Right cardiac atrium (tissue), 5 donors: ENCODE results near the gene CYP3A7. TPM values are rescaled to one million over a fixed set of nuclear protein-coding genes. Genes with fewer than 3 reads are reported as not detected.
"Not testable (repeated sequence)": the region's sequence is repeated elsewhere in the genome, so short reads cannot be mapped to it uniquely, and the experiment has no call there.

Experiments used
- ATAC-seq, 2 donors: fragments of 200-7000 bp; cut with Tn5 transposase; one replicate each; pipeline versions ENCODE4 v1.8.0 to v1.9.1; 2020; ENCODE audit warnings: moderate library complexity in 2 of 2, mild to moderate bottlenecking in 1 of 2
- DNase-seq, 3 donors: peaks; one replicate each; pipeline ENCODE4 v3.0.0-alpha.2; 2020
- H3K27ac ChIP-seq: one replicate; pipeline ENCODE4 v1.5.1; 2013; ENCODE audit warnings: mild to moderate bottlenecking, low read length, control low read depth, moderate library complexity
- H3K27me3 ChIP-seq: one replicate; pipeline ENCODE4 v1.6.1; 2013; ENCODE audit not compliant: control insufficient read depth, insufficient read depth
- H3K4me1 ChIP-seq: one replicate; pipeline ENCODE4 v1.6.1; 2013; ENCODE audit warnings: low read length; ENCODE audit not compliant: control insufficient read depth, insufficient read depth
- H3K4me3 ChIP-seq: one replicate; pipeline ENCODE4 v1.5.1; 2013; ENCODE audit warnings: low read length, control low read depth
- H3K9me3 ChIP-seq: one replicate; pipeline ENCODE4 v1.6.1; 2013; ENCODE audit warnings: low read length; ENCODE audit not compliant: control insufficient read depth
- WGBS: extraction: QIAGEN DNeasy Blood & Tissue Kit; methylation state at CpG from one replicate; pipeline ENCODE4 v1.1.7; 2013; 5-methylcytosine and 5-hydroxymethylcytosine counted together
- intact Hi-C, 4 donors: fragments of 100-400 bp; cut with DNase I; formaldehyde crosslinking; loops; one replicate each; pipeline versions ENCODE4 v1.11.0 to v1.14.0; 2022 to 2023
- long read RNA-seq, 4 donors: library from polyadenylated mRNA; unstranded; transcript quantifications; one replicate each; pipeline ENCODE4 v2.0.0, GENCODE V29; 2020 to 2021
- polyA plus RNA-seq: library from polyadenylated mRNA; stranded (reverse); fragments of 200-250 nt; gene quantifications from one replicate; pipeline ENCODE4 v1.2.3, GENCODE V29; 2013
- total RNA-seq, 4 donors: library from RNA; stranded (reverse); fragmentation: NEBNext Ultra II Directional; extraction: Animal tissue kit (Norgen Biotek cat#: 25700); gene quantifications; one replicate each; pipeline ENCODE4 v1.2.1, GENCODE V29; 2021
- donor health status: healthy with polysubstance abuse.
- donor health status: DM: no; HTN: yes; CAD: no.
- donor health status: DM: no; HTN: no; CAD: no.
- donor health status: DM: no; HTN: yes; CAD: no; lungs with severe emphysema.
- donor health status: DM: yes; HTN: yes; CAD: no.

CYP3A7 gene
- total RNA-seq (not detected), polyA plus RNA-seq (not detected)
- long read RNA-seq, donor 1: 0 reads
- long read RNA-seq, donor 2: 0 reads
- long read RNA-seq, donor 3: 0 reads
- long read RNA-seq, donor 4: 0 reads

- Histone ChIP-seq H3K27me3 (no peaks in the 10 kb centered on the region), H3K4me3 (no peak within 1 kb of the TSS), H3K4me1 (no peaks in the 10 kb centered on the region), H3K27ac (no peak within 1 kb of the TSS), H3K9me3 (no peaks in the 10 kb centered on the region)
- DNase-seq (no peak), ATAC-seq (no peak)
- 53% methylated on average over 5 of the region's 5 CpGs for WGBS
- intact Hi-C loops: no loop called here
Observed at GRCh38 chr7:99734987-99735386, at the start of gene CYP3A7. Gene CYP3A7, minus strand, starts transcription at chr7:99735196. Its CDS starts 103 bp downstream, at chr7:99735093.

GRCh38 chr7:99784007-99784406, 49.0 kb upstream of the CYP3A7 start, which contains the start of gene CYP3A4:
Gene CYP3A4, minus strand, starts transcription at chr7:99784184. Its CDS starts 103 bp downstream, at chr7:99784081.
- no peaks in the 10 kb centered on the region for H3K4me1 ChIP-seq
- DNase-seq (no peak), ATAC-seq (no peak)
- H3K4me3 ChIP-seq: no peak within 1 kb of the TSS
- H3K27ac ChIP-seq: no peak within 1 kb of the TSS
- no peaks in the 10 kb centered on the region for H3K27me3 ChIP-seq
- intact Hi-C loops: no loop called here
- H3K9me3 ChIP-seq: no peaks in the 10 kb centered on the region

- Histone ChIP-seq H3K4me1 (no peaks in the 10 kb centered on the region), H3K9me3 (no peaks in the 10 kb centered on the region), H3K4me3 (no peak overlapping the region), H3K27ac (no peak overlapping the region), H3K27me3 (no peaks in the 10 kb centered on the region)
- ATAC-seq (no peak), DNase-seq (no peak)
- intact Hi-C loops: no loop called here
- WGBS: 68% methylated on average over 5 of the region's 5 CpGs
Observed at GRCh38 chr7:99782012-99782953, 47.3 kb upstream of the CYP3A7 start.

GRCh38 chr7:99780588-99780987, 45.6 kb upstream of the CYP3A7 start:
- Histone ChIP-seq H3K4me1 (no peaks in the 10 kb centered on the region), H3K4me3 (no peak overlapping the region), H3K27me3 (no peaks in the 10 kb centered on the region), H3K9me3 (no peaks in the 10 kb centered on the region), H3K27ac (no peak overlapping the region)
- DNase-seq: no peak
- no peak for ATAC-seq
- intact Hi-C loops: no loop called here
- 78% methylated on average over 1 of the region's 1 CpG for WGBS

GRCh38 chr7:99779949-99780348, 45.0 kb upstream of the CYP3A7 start:
- ATAC-seq (no peak), DNase-seq (no peak)
- intact Hi-C loops: no loop called here
- WGBS: 75% methylated on average over 3 of the region's 3 CpGs
- Histone ChIP-seq H3K27ac (no peak overlapping the region), H3K9me3 (no peaks in the 10 kb centered on the region), H3K4me3 (no peak overlapping the region), H3K4me1 (no peaks in the 10 kb centered on the region), H3K27me3 (no peaks in the 10 kb centered on the region)

- no peak overlapping the region for H3K27ac ChIP-seq
- no peaks in the 10 kb centered on the region for H3K27me3 ChIP-seq
- intact Hi-C loops: no loop called here
- no peaks in the 10 kb centered on the region for H3K4me1 ChIP-seq
- ATAC-seq: no peak
- WGBS: 80% methylated on average over 5 of the region's 5 CpGs
- DNase-seq: no peak
- no peaks in the 10 kb centered on the region for H3K9me3 ChIP-seq
- H3K4me3 ChIP-seq: no peak overlapping the region
Observed at GRCh38 chr7:99778880-99779279, 43.9 kb upstream of the CYP3A7 start.

GRCh38 chr7:99773395-99773794, 38.4 kb upstream of the CYP3A7 start:
- H3K4me1 ChIP-seq, H3K9me3 ChIP-seq, ATAC-seq, DNase-seq, H3K27me3 ChIP-seq, intact Hi-C loops, H3K27ac ChIP-seq, H3K4me3 ChIP-seq: not testable (repeated sequence)
- WGBS: 73% methylated on average over 1 of the region's 1 CpG

- H3K27ac ChIP-seq: no peak overlapping the region
- DNase-seq: no peak
- H3K27me3 ChIP-seq: no peaks in the 10 kb centered on the region
- H3K4me1 ChIP-seq: no peaks in the 10 kb centered on the region
- intact Hi-C loops: no loop called here
- no peak overlapping the region for H3K4me3 ChIP-seq
- no peaks in the 10 kb centered on the region for H3K9me3 ChIP-seq
- ATAC-seq: no peak
- 81% methylated on average over 1 of the region's 1 CpG for WGBS
Observed at GRCh38 chr7:99772565-99772964, 37.6 kb upstream of the CYP3A7 start.

- H3K4me1 ChIP-seq, H3K27me3 ChIP-seq, H3K9me3 ChIP-seq, intact Hi-C loops, H3K27ac ChIP-seq, DNase-seq, ATAC-seq, H3K4me3 ChIP-seq: not testable (repeated sequence)
- 93% methylated on average over 3 of the region's 3 CpGs for WGBS
Observed at GRCh38 chr7:99769494-99769893, 34.5 kb upstream of the CYP3A7 start.

- H3K4me1 ChIP-seq: no peaks in the 10 kb centered on the region
- no peak overlapping the region for H3K4me3 ChIP-seq
- ATAC-seq (no peak), DNase-seq (no peak)
- intact Hi-C loops: no loop called here
- 86% methylated on average over 2 of the region's 2 CpGs for WGBS
- H3K9me3 ChIP-seq: no peaks in the 10 kb centered on the region
- no peak overlapping the region for H3K27ac ChIP-seq
- no peaks in the 10 kb centered on the region for H3K27me3 ChIP-seq
Observed at GRCh38 chr7:99768471-99768870, 33.5 kb upstream of the CYP3A7 start.

- ATAC-seq (no peak), DNase-seq (no peak)
- Histone ChIP-seq H3K4me1 (no peaks in the 10 kb centered on the region), H3K27ac (no peak overlapping the region), H3K9me3 (no peaks in the 10 kb centered on the region), H3K4me3 (no peak overlapping the region), H3K27me3 (no peaks in the 10 kb centered on the region)
- intact Hi-C loops: no loop called here
- WGBS: 34% methylated on average over 1 of the region's 1 CpG
Observed at GRCh38 chr7:99767662-99768061, 32.7 kb upstream of the CYP3A7 start.
